HEK293 (cell line): ENCODE results near the gene MAGI1.

Source experiments
- CTCF ChIA-PET: fragments of 350-600 bp; formaldehyde crosslinking; extraction: SDS; loops from one replicate; lab custom pipeline; 2021; ENCODE audit warnings: antibody characterized with exemption; lab: Yijun Ruan, JAX
- POLR2A ChIA-PET: fragments of 300-600 bp; formaldehyde crosslinking; extraction: SDS; loops from one replicate; lab custom pipeline; 2020; ENCODE audit warnings: antibody characterized with exemption, inconsistent platforms; lab: Yijun Ruan, JAX
- H3K27ac ChIP-seq: fragments of 200-500 bp; sonication (Bioruptor generic); 2 replicates; pipeline ENCODE4 v1.5.1; 2014; ENCODE audit warnings: low read depth, low read length, control low read depth, inconsistent platforms; ENCODE audit errors: extremely low read depth
- H3K36me3 ChIP-seq, 2 experiments: fragments of 200-500 bp in 1 of 2; sonication (Bioruptor generic) in 1 of 2; 1 replicate in 1 of 2; 2 replicates in 1 of 2; pipeline ENCODE4 v1.5.1; 2014 to 2017; ENCODE audit warnings: inconsistent platforms in 2 of 2, low read length in 2 of 2; ENCODE audit not compliant: control insufficient read depth in 2 of 2, insufficient read depth in 1 of 2
- H3K4me1 ChIP-seq: fragments of 200-500 bp; sonication (Bioruptor generic); 2 replicates; pipeline ENCODE4 v1.5.1; 2014; ENCODE audit warnings: mild to moderate bottlenecking, low read length, inconsistent platforms; ENCODE audit not compliant: control insufficient read depth, insufficient read depth
- H3K4me3 ChIP-seq: 2 replicates; pipeline ENCODE4 v1.5.1; 2011; ENCODE audit warnings: low read depth, mild to moderate bottlenecking, control low read depth, low read length, moderate library complexity
- H3K9me3 ChIP-seq: fragments of 200-500 bp; sonication (Bioruptor generic); 2 replicates; pipeline ENCODE4 v1.5.1; 2014; ENCODE audit warnings: low read depth, low read length, inconsistent platforms; ENCODE audit not compliant: control insufficient read depth, insufficient read depth
- HOXA7 ChIP-seq: sonication (generic); formaldehyde crosslinking; IDR thresholded peaks from 2 replicates; pipeline ENCODE4 v1.8.1; 2022; ENCODE audit warnings: missing genetic modification reagents, borderline replicate concordance
- KLF1 ChIP-seq: fragments of 450-650 bp; formaldehyde crosslinking; IDR thresholded peaks from 2 replicates; pipeline ENCODE4 v1.5.1; 2016; ENCODE audit warnings: missing biosample characterization, missing genetic modification characterization
- MZF1 ChIP-seq: fragments of 450-650 bp; formaldehyde crosslinking; IDR thresholded peaks from 2 replicates; pipeline ENCODE4 v1.5.1; 2017; ENCODE audit warnings: missing biosample characterization, missing genetic modification characterization, borderline replicate concordance
- REPIN1 ChIP-seq: fragments of 450-650 bp; formaldehyde crosslinking; IDR thresholded peaks from 2 replicates; pipeline ENCODE4 v1.5.1; 2017; ENCODE audit warnings: missing biosample characterization, missing genetic modification characterization, low read depth
- TCF7L2 ChIP-seq: IDR thresholded peaks from 2 replicates; pipeline ENCODE4 v1.6.1; 2011; ENCODE audit warnings: low read depth, mild to moderate bottlenecking, inconsistent platforms, low read length, moderate library complexity, borderline replicate concordance
- ZEB2 ChIP-seq: fragments of 450-650 bp; formaldehyde crosslinking; IDR thresholded peaks from 2 replicates; pipeline ENCODE4 v1.5.1; 2016; ENCODE audit warnings: missing biosample characterization, missing genetic modification characterization
- ZFP41 ChIP-seq: fragments of 450-650 bp; formaldehyde crosslinking; IDR thresholded peaks from 2 replicates; pipeline ENCODE4 v1.5.1; 2016; ENCODE audit warnings: missing biosample characterization, missing genetic modification characterization, borderline replicate concordance
- ZNF155 ChIP-seq: fragments of 450-650 bp; formaldehyde crosslinking; IDR thresholded peaks from 2 replicates; pipeline ENCODE4 v1.5.1; 2016; ENCODE audit warnings: missing biosample characterization, missing genetic modification characterization
- ZNF302 ChIP-seq: fragments of 450-650 bp; formaldehyde crosslinking; IDR thresholded peaks from 2 replicates; pipeline ENCODE4 v1.5.1; 2016; ENCODE audit warnings: missing biosample characterization, missing genetic modification characterization, low read depth
- ZNF37A ChIP-seq: fragments of 450-650 bp; IDR thresholded peaks from 2 replicates; pipeline ENCODE4 v1.5.1; 2018; ENCODE audit warnings: missing biosample characterization, missing genetic modification characterization
- ZNF391 ChIP-seq: fragments of 450-650 bp; formaldehyde crosslinking; IDR thresholded peaks from 2 replicates; pipeline ENCODE4 v1.5.1; 2016; ENCODE audit warnings: low read depth, missing biosample characterization, missing genetic modification characterization, borderline replicate concordance
- ZNF394 ChIP-seq: fragments of 450-650 bp; formaldehyde crosslinking; IDR thresholded peaks from 2 replicates; pipeline ENCODE4 v1.5.1; 2016; ENCODE audit warnings: missing biosample characterization, missing genetic modification characterization, mild to moderate bottlenecking, moderate library complexity, borderline replicate concordance
- ZNF530 ChIP-seq: fragments of 450-650 bp; formaldehyde crosslinking; IDR thresholded peaks from 2 replicates; pipeline ENCODE4 v1.5.1; 2016; ENCODE audit warnings: low read depth, missing biosample characterization, missing genetic modification characterization
- ZNF555 ChIP-seq: fragments of 450-650 bp; formaldehyde crosslinking; conservative IDR thresholded peaks from 2 replicates; pipeline ENCODE4 v1.5.1; 2017; ENCODE audit warnings: missing biosample characterization, mild to moderate bottlenecking, missing genetic modification characterization, inconsistent platforms
- ZNF560 ChIP-seq: fragments of 450-650 bp; formaldehyde crosslinking; IDR thresholded peaks from 2 replicates; pipeline ENCODE4 v1.5.1; 2017; ENCODE audit warnings: missing biosample characterization, missing genetic modification characterization, borderline replicate concordance
- ZNF596 ChIP-seq: fragments of 450-650 bp; IDR thresholded peaks from 2 replicates; pipeline ENCODE4 v1.5.0; 2018; ENCODE audit warnings: missing biosample characterization, mild to moderate bottlenecking, missing genetic modification characterization, moderate library complexity
- ZNF76 ChIP-seq: fragments of 450-650 bp; formaldehyde crosslinking; IDR thresholded peaks from 2 replicates; pipeline ENCODE4; 2016; ENCODE audit warnings: low read depth, missing biosample characterization, missing genetic modification characterization, borderline replicate concordance
- ZNF768 ChIP-seq: fragments of 450-650 bp; formaldehyde crosslinking; IDR thresholded peaks from 2 replicates; pipeline ENCODE4 v1.5.1; 2018; ENCODE audit warnings: missing biosample characterization, mild to moderate bottlenecking, missing genetic modification characterization
- ZNF830 ChIP-seq: fragments of 450-650 bp; IDR thresholded peaks from 2 replicates; pipeline ENCODE4 v1.5.0; 2018; ENCODE audit warnings: missing biosample characterization, missing genetic modification characterization, low read depth, mild to moderate bottlenecking, moderate library complexity
- TF ChIP-seq, protein P1 (sequence below): fragments of 450-650 bp; formaldehyde crosslinking; IDR thresholded peaks from 2 replicates; pipeline ENCODE4 v1.5.1; 2016; ENCODE audit warnings: missing biosample characterization, missing genetic modification characterization
- TF ChIP-seq, protein P2 (sequence below): fragments of 450-650 bp; formaldehyde crosslinking; IDR thresholded peaks from 2 replicates; pipeline ENCODE4 v1.5.1; 2016; ENCODE audit warnings: missing biosample characterization, missing genetic modification characterization
- TF ChIP-seq, protein P3 (sequence below): fragments of 450-650 bp; formaldehyde crosslinking; IDR thresholded peaks from 2 replicates; pipeline ENCODE4 v1.5.1; 2017; ENCODE audit warnings: missing biosample characterization, missing genetic modification characterization
- TF ChIP-seq, protein P4 (sequence below): fragments of 450-650 bp; formaldehyde crosslinking; IDR thresholded peaks from 2 replicates; pipeline ENCODE4 v1.5.1; 2016; ENCODE audit warnings: missing biosample characterization, missing genetic modification characterization, low read depth
- TF ChIP-seq, protein P5 (sequence below): IDR thresholded peaks from 2 replicates; pipeline ENCODE4 v1.6.1; 2011; ENCODE audit warnings: mild to moderate bottlenecking, low read depth, low read length, borderline replicate concordance

Gene MAGI1

DNA sequence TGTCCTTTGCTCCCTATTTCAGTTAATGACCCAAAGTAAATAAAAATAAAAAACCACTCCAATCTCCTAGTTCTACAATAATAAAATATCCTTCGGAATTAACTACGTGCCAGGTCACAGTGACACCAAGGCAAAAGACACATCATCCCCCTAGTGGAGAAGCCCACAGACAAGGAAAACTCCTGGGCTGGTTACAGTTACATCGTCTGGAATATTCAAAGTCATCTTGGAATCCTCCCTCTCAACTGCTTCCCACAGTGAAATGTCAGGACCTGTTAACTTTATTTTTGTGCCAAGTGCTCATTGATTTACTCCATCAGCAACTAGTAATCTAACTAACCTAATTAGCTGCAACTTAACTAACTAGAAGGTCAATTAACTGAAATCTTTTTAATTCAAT lies 349.3 kb downstream of the MAGI1 start:
- Histone ChIP-seq H3K9me3 (no peaks in the 10 kb centered on the region), H3K36me3 (no peaks in the 10 kb centered on the region), H3K4me1 (no peaks in the 10 kb centered on the region), H3K27ac (no peak overlapping the region), H3K4me3 (no peak overlapping the region)
- TF ChIP-seq ZNF596 (tag by site-specific recombination): no peak
- no peak for TF ChIP-seq ZNF391 (tag by site-specific recombination)
- TF ChIP-seq, protein P1, sequence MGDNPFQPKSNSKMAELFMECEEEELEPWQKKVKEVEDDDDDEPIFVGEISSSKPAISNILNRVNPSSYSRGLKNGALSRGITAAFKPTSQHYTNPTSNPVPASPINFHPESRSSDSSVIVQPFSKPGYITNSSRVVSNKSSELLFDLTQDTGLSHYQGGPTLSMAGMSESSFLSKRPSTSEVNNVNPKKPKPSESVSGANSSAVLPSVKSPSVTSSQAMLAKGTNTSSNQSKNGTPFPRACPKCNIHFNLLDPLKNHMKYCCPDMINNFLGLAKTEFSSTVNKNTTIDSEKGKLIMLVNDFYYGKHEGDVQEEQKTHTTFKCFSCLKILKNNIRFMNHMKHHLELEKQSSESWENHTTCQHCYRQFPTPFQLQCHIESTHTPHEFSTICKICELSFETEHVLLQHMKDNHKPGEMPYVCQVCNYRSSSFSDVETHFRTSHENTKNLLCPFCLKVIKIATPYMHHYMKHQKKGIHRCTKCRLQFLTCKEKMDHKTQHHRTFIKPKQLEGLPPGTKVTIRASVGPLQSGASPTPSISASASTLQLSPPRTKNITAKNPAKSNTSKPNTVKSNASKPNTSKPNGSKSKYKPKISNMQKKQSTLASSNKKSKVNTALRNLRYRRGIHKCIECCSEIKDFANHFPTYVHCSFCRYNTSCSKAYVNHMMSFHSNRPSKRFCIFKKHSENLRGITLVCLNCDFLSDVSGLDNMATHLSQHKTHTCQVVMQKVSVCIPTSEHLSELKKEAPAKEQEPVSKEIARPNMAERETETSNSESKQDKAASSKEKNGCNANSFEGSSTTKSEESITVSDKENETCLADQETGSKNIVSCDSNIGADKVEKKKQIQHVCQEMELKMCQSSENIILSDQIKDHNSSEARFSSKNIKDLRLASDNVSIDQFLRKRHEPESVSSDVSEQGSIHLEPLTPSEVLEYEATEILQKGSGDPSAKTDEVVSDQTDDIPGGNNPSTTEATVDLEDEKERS: no peak
- no peak for TF ChIP-seq ZNF830 (tag by site-specific recombination)
- TF ChIP-seq ZNF768 (tag by site-specific recombination): no peak
- TF ChIP-seq ZNF37A (tag by site-specific recombination): no peak
- no peak for TF ChIP-seq TCF7L2
- TF ChIP-seq ZNF155 (tag by site-specific recombination): no peak
- TF ChIP-seq ZNF76 (tag by site-specific recombination): no peak
- TF ChIP-seq ZNF555 (tag by site-specific recombination): no peak
- no peak for TF ChIP-seq ZNF394 (tag by site-specific recombination)
- TF ChIP-seq, protein P2, sequence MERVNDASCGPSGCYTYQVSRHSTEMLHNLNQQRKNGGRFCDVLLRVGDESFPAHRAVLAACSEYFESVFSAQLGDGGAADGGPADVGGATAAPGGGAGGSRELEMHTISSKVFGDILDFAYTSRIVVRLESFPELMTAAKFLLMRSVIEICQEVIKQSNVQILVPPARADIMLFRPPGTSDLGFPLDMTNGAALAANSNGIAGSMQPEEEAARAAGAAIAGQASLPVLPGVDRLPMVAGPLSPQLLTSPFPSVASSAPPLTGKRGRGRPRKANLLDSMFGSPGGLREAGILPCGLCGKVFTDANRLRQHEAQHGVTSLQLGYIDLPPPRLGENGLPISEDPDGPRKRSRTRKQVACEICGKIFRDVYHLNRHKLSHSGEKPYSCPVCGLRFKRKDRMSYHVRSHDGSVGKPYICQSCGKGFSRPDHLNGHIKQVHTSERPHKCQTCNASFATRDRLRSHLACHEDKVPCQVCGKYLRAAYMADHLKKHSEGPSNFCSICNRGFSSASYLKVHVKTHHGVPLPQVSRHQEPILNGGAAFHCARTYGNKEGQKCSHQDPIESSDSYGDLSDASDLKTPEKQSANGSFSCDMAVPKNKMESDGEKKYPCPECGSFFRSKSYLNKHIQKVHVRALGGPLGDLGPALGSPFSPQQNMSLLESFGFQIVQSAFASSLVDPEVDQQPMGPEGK (tag by site-specific recombination): no peak
- TF ChIP-seq, protein P3, sequence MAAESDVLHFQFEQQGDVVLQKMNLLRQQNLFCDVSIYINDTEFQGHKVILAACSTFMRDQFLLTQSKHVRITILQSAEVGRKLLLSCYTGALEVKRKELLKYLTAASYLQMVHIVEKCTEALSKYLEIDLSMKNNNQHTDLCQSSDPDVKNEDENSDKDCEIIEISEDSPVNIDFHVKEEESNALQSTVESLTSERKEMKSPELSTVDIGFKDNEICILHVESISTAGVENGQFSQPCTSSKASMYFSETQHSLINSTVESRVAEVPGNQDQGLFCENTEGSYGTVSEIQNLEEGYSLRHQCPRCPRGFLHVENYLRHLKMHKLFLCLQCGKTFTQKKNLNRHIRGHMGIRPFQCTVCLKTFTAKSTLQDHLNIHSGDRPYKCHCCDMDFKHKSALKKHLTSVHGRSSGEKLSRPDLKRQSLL (tag by site-specific recombination): no peak
- TF ChIP-seq HOXA7 (CRISPR knock-in tag): no peak
- TF ChIP-seq ZEB2 (tag by site-specific recombination): no peak
- TF ChIP-seq, protein P4, sequence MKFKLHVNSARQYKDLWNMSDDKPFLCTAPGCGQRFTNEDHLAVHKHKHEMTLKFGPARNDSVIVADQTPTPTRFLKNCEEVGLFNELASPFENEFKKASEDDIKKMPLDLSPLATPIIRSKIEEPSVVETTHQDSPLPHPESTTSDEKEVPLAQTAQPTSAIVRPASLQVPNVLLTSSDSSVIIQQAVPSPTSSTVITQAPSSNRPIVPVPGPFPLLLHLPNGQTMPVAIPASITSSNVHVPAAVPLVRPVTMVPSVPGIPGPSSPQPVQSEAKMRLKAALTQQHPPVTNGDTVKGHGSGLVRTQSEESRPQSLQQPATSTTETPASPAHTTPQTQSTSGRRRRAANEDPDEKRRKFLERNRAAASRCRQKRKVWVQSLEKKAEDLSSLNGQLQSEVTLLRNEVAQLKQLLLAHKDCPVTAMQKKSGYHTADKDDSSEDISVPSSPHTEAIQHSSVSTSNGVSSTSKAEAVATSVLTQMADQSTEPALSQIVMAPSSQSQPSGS (tag by site-specific recombination): no peak
- POLR2A ChIA-PET: no interaction called here
- CTCF ChIA-PET: interaction anchor here (0.6 to 0.7 kb wide), 2 partner anchors 227 to 1289 kb away, joined by 3 read pairs; no protein-coding TSS in a partner anchor

DNA sequence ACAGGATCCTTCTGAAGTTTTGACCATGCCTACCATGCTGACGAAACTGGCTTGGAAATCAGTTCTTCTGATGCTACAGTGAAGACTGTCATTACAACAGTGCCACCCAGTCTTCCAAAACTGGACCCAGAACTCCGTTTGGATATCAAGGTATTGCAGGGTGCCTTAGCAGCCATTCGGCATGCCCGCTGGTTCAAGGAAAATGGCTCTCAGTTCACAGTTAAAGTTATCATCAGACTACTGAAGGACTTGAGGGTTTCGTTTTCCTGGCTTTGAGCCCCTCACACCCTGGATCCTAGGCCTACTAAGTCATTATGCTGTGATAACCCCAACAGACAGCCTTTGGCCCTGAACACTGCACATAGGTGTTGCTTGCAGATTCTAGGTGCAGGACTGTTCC lies 351.0 kb downstream of the MAGI1 start:
- CTCF ChIA-PET: no interaction called here
- Histone ChIP-seq H3K36me3 (no peaks in the 10 kb centered on the region), H3K4me3 (no peak overlapping the region), H3K9me3 (no peaks in the 10 kb centered on the region), H3K27ac (no peak overlapping the region), H3K4me1 (no peaks in the 10 kb centered on the region)
- POLR2A ChIA-PET: no interaction called here
- TF ChIP-seq KLF1 (tag by site-specific recombination) (no peak), MZF1 (tag by site-specific recombination) (no peak), ZNF555 (tag by site-specific recombination) (no peak), ZNF530 (no peak), REPIN1 (tag by site-specific recombination) (no peak), ZNF560 (tag by site-specific recombination) (no peak), ZNF302 (tag by site-specific recombination) (no peak), ZFP41 (no peak), HOXA7 (CRISPR knock-in tag) (no peak)
- TF ChIP-seq, protein P5, sequence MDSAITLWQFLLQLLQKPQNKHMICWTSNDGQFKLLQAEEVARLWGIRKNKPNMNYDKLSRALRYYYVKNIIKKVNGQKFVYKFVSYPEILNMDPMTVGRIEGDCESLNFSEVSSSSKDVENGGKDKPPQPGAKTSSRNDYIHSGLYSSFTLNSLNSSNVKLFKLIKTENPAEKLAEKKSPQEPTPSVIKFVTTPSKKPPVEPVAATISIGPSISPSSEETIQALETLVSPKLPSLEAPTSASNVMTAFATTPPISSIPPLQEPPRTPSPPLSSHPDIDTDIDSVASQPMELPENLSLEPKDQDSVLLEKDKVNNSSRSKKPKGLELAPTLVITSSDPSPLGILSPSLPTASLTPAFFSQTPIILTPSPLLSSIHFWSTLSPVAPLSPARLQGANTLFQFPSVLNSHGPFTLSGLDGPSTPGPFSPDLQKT: no peak
